GM19023 (cell line): ENCODE results near the gene RNF152.
"Not testable (repeated sequence)": the region's sequence is repeated elsewhere in the genome, so short reads cannot be mapped to it uniquely, and the experiment has no call there.

ENCODE experiments used
- ATAC-seq: cut with Tn5 transposase; IDR thresholded peaks from one replicate; pipeline ENCODE4 v1.9.1; 2021; ENCODE audit warnings: mild to moderate bottlenecking, moderate library complexity; ENCODE audit not compliant: unreplicated experiment

Gene RNF152

GRCh38 chr18:61822879-61823278 lies 69.9 kb downstream of the RNF152 start:
- ATAC-seq, result no peak

GRCh38 chr18:61821748-61822147 lies 71.1 kb downstream of the RNF152 start:
- ATAC-seq, result no peak

- no peak for ATAC-seq
Observed at GRCh38 chr18:61820882-61821281, 71.9 kb downstream of the RNF152 start.

- ATAC-seq, result no peak
Observed at GRCh38 chr18:61817086-61817485, 75.7 kb downstream of the RNF152 start.

GRCh38 chr18:61815885-61816470 lies 76.8 kb downstream of the RNF152 start:
- no peak for ATAC-seq

- ATAC-seq, result no peak
Observed at GRCh38 chr18:61808286-61808685, 84.5 kb downstream of the RNF152 start.

- no peak for ATAC-seq
Observed at GRCh38 chr18:61803393-61803792, 89.4 kb downstream of the RNF152 start.

GRCh38 chr18:61797696-61798590 lies 94.9 kb downstream of the RNF152 start:
- no peak for ATAC-seq

- ATAC-seq, result no peak
Observed at GRCh38 chr18:61791031-61791430, 101.8 kb downstream of the RNF152 start.

- not testable (repeated sequence) for ATAC-seq
Observed at GRCh38 chr18:61787011-61787670, 105.7 kb downstream of the RNF152 start.

- ATAC-seq, result no peak
Observed at GRCh38 chr18:61785588-61785987, 107.2 kb downstream of the RNF152 start.

- no peak for ATAC-seq
Observed at GRCh38 chr18:61784834-61785233, 108.0 kb downstream of the RNF152 start.

GRCh38 chr18:61782545-61782944 lies 110.3 kb downstream of the RNF152 start:
- ATAC-seq, result no peak

- ATAC-seq, result not testable (repeated sequence)
Observed at GRCh38 chr18:61776201-61776600, 116.6 kb downstream of the RNF152 start.

- ATAC-seq, result no peak
Observed at GRCh38 chr18:61774846-61775245, 118.0 kb downstream of the RNF152 start.

- ATAC-seq, result no peak
Observed at GRCh38 chr18:61772293-61772848, 120.4 kb downstream of the RNF152 start.

- no peak for ATAC-seq
Observed at GRCh38 chr18:61771861-61772260, 120.9 kb downstream of the RNF152 start.

- no peak for ATAC-seq
Observed at GRCh38 chr18:61770279-61770678, 122.5 kb downstream of the RNF152 start.

- no peak for ATAC-seq
Observed at GRCh38 chr18:61766266-61766884, 126.4 kb downstream of the RNF152 start.

- no peak for ATAC-seq
Observed at GRCh38 chr18:61765097-61765496, 127.7 kb downstream of the RNF152 start.

GRCh38 chr18:61764381-61764780 lies 128.4 kb downstream of the RNF152 start:
- no peak for ATAC-seq
